Lower lobe of right lung (tissue), 2 donors: ENCODE data around the gene HTT. TPM values are rescaled to one million over a fixed set of nuclear protein-coding genes. Genes with fewer than 3 reads are reported as not detected.
"Not testable (repeated sequence)": the region's sequence is repeated elsewhere in the genome, so short reads cannot be mapped to it uniquely, and the experiment has no call there.

Source experiments
- ATAC-seq, 2 donors: fragments of 200-7000 bp; cut with Tn5 transposase; one replicate each; pipeline ENCODE4 v1.9.1; 2020 to 2022; ENCODE audit warnings: mild to moderate bottlenecking in 2 of 2, moderate library complexity in 2 of 2
- DNase-seq: peaks from one replicate; pipeline ENCODE4 v3.0.0-alpha.2; 2020
- H3K27ac ChIP-seq: fragments of 200-600 bp; one replicate; pipeline ENCODE4 v1.8.0; 2022
- H3K27me3 ChIP-seq: fragments of 200-600 bp; one replicate; pipeline ENCODE4 v1.8.0; 2022; ENCODE audit warnings: low read depth
- H3K36me3 ChIP-seq: fragments of 200-600 bp; one replicate; pipeline ENCODE4 v1.8.0; 2022; ENCODE audit warnings: mild to moderate bottlenecking
- H3K4me1 ChIP-seq: fragments of 200-600 bp; one replicate; pipeline ENCODE4 v1.8.0; 2022
- H3K4me3 ChIP-seq: fragments of 200-600 bp; one replicate; pipeline ENCODE4 v1.8.0; 2022; ENCODE audit warnings: mild to moderate bottlenecking
- H3K9me3 ChIP-seq: fragments of 200-600 bp; one replicate; pipeline ENCODE4 v1.8.0; 2022
- intact Hi-C: fragments of 100-400 bp; cut with DNase I; formaldehyde crosslinking; loops from one replicate; pipeline ENCODE4 v1.11.0; 2022
- total RNA-seq: library from RNA; stranded (reverse); fragmentation: NEBNext Ultra II Directional; extraction: Animal tissue kit (Norgen Biotek cat#: 25700); gene quantifications from one replicate; pipeline ENCODE4 v1.2.1, GENCODE V29; 2021
- TF ChIP-seq, protein P1 (sequence below): fragments of 200-600 bp; IDR thresholded peaks from one replicate; pipeline ENCODE4 v1.8.0; 2022; ENCODE audit warnings: antibody characterized with exemption, mild to moderate bottlenecking
- donor health status: DM: no; HTN: yes; CAD: no; lungs with severe emphysema.

HTT gene
- total RNA-seq, 1 donor from 2014 or later = 73.1 TPM

DNA sequence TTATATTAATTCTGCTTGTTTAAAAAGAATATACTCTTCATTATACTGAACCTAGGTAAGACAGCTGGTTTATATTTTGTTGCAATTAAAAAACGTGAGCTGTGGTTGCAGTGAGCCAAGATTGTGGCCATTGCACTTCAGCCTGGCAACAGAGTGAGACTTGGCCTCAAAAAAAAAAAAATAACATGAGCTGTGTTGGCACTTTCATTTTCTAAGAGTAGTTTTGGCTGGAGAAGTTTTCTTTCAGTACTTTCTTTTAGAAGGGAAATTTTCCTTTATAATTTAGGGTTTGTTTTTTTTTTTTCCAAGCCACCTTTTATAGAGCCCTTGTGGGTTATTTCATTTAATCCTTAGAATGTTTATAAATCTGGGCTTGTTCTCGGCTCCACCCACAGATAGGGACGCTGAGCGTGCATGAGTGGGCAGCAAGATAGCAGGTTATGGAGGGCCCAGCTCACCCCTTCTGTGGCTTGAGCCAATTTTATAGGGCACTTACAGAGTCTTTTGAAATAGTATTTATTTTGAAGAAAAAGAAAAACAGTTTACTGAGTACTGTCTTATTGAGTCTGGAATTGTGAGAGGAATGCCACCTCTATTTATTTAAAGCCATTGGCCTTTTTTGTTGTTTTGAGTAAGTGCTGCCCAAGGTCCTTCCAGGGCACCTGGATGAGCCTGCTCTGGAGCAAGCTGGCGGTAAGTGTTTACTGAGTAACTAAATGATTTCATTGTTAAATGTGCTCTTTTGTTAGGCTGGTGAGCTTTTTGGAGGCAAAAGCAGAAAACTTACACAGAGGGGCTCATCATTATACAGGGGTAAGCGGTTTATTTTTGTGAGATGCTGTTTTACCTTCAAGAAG, 60.9 kb downstream of the HTT start:
- Histone ChIP-seq H3K9me3 (no peaks in the 10 kb centered on the region), H3K4me1 (peaks cover 16% of the 10 kb centered on the region), H3K4me3 (no peak overlapping the region), H3K27me3 (no peaks in the 10 kb centered on the region), H3K36me3 (peaks cover 97% of the 10 kb centered on the region), H3K27ac (peak overlapping the region; percentile 32)
- intact Hi-C loops = no loop called here
- TF ChIP-seq, protein P1, sequence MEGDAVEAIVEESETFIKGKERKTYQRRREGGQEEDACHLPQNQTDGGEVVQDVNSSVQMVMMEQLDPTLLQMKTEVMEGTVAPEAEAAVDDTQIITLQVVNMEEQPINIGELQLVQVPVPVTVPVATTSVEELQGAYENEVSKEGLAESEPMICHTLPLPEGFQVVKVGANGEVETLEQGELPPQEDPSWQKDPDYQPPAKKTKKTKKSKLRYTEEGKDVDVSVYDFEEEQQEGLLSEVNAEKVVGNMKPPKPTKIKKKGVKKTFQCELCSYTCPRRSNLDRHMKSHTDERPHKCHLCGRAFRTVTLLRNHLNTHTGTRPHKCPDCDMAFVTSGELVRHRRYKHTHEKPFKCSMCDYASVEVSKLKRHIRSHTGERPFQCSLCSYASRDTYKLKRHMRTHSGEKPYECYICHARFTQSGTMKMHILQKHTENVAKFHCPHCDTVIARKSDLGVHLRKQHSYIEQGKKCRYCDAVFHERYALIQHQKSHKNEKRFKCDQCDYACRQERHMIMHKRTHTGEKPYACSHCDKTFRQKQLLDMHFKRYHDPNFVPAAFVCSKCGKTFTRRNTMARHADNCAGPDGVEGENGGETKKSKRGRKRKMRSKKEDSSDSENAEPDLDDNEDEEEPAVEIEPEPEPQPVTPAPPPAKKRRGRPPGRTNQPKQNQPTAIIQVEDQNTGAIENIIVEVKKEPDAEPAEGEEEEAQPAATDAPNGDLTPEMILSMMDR = no peak
- DNase-seq = no peak
- ATAC-seq = peak; percentile 19 to 77

DNA sequence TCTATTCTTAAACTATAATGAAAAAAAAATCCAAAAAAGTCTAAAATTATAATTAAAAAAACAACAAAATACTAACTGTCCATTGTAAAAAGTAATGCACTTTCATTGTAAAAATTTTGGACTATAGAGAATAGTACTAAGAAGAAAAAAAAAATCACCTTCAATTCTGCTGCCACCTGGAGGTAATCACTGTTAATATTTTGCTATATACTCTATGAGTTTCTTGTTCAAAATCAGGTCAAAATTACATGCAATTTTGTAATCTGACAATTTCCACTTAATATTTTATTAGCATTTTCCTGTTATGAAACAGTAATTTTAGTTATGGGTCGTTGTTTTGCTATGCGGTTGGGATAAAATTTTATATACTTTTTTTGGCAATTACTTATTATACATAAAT, 62.0 kb downstream of the HTT start:
- TF ChIP-seq, protein P1 = peak; percentile 37
- peaks cover 16% of the 10 kb centered on the region for H3K4me1 ChIP-seq
- H3K27ac ChIP-seq = no peak overlapping the region
- intact Hi-C loops = no loop called here
- DNase-seq (no peak), ATAC-seq (no peak)
- H3K9me3 ChIP-seq = no peaks in the 10 kb centered on the region
- peaks cover 97% of the 10 kb centered on the region for H3K36me3 ChIP-seq
- H3K27me3 ChIP-seq = no peaks in the 10 kb centered on the region
- H3K4me3 ChIP-seq = no peak overlapping the region

DNA sequence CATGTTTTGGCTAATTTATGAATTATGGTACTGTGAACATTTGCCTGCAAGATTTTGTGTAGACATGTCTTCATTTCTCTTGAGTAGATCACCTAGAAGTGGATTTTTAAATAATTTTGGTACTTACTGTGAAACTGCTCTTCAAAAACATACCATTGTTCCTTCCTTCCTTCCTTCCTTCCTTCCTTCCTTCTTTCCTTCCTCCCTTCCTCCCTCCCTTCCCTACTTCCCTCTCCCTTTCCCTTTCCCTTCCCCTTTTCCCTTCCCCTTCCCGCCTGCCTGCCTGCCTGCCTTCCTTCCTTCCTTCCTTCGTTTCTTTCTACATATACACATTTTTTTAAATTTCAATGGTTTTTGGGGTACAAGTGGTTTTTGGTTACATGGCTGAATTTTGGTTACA, 63.4 kb downstream of the HTT start:
- no peak overlapping the region for H3K27ac ChIP-seq
- H3K36me3 ChIP-seq = peaks cover 97% of the 10 kb centered on the region
- TF ChIP-seq, protein P1 = no peak
- intact Hi-C loops = no loop called here
- H3K4me1 ChIP-seq = peaks cover 16% of the 10 kb centered on the region
- DNase-seq (no peak), ATAC-seq (no peak)
- H3K4me3 ChIP-seq = no peak overlapping the region
- no peaks in the 10 kb centered on the region for H3K27me3 ChIP-seq
- H3K9me3 ChIP-seq = no peaks in the 10 kb centered on the region

DNA sequence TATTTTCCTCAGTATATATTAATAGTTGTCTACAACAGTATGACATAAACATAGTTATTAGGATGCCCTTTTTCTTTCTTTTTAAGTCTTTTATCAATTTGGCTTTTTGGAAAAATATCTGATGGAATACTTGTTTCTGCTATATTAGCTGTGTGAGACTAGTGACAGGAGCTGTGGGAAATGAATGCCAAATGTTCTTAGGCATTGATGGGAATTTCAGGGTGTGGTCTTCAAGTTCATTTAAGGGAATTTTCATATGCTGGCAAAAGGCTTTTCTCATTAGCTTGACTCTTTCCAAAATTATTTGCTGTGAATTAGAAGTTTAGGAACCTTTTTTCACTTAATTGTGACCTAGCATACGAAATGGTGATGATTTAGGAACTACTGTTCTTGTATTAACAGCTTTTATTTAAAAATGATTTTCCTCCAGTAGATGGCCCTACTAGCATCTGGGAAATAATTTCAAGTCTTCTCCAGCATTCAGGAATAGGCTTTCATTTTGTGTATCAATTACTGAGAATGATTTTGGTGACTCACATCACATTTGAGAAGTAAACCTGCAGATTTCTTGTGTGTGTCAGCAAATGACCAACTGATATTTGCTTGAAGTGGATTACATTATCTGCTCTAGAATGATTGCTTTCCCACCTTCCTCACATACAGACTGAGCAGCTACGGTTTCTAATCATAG, 70.9 kb downstream of the HTT start:
- H3K4me3 ChIP-seq = no peak overlapping the region
- intact Hi-C loops = no loop called here
- no peaks in the 10 kb centered on the region for H3K27me3 ChIP-seq
- TF ChIP-seq, protein P1 = no peak
- H3K36me3 ChIP-seq = peaks cover 99% of the 10 kb centered on the region
- H3K4me1 ChIP-seq = no peaks in the 10 kb centered on the region
- H3K9me3 ChIP-seq = no peaks in the 10 kb centered on the region
- no peak for ATAC-seq
- DNase-seq = no peak
- no peak overlapping the region for H3K27ac ChIP-seq

DNA sequence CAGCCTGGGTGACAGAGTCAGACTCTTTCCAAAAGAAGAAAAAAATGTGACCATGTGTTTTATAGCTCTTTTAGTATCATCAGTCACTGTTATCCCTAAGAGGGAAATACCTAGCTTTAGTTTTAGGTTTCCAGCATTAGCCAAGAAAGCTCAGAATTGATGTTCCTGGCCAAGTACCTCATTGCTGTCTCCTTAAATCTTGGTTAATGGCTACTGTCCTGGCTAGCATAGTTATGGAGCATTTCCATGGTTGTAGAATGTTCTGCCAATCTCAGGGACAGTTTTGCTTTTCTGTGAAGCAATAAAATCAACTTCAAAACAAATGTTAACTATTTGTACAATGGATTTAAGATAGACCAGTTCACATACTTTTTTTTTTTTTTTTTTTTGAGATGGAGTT, 74.4 kb downstream of the HTT start:
- ATAC-seq (no peak), DNase-seq (no peak)
- no peaks in the 10 kb centered on the region for H3K4me1 ChIP-seq
- H3K4me3 ChIP-seq = no peak overlapping the region
- no peaks in the 10 kb centered on the region for H3K9me3 ChIP-seq
- intact Hi-C loops = no loop called here
- H3K36me3 ChIP-seq = peaks cover 99% of the 10 kb centered on the region
- TF ChIP-seq, protein P1 = no peak
- H3K27me3 ChIP-seq = no peaks in the 10 kb centered on the region
- no peak overlapping the region for H3K27ac ChIP-seq

DNA sequence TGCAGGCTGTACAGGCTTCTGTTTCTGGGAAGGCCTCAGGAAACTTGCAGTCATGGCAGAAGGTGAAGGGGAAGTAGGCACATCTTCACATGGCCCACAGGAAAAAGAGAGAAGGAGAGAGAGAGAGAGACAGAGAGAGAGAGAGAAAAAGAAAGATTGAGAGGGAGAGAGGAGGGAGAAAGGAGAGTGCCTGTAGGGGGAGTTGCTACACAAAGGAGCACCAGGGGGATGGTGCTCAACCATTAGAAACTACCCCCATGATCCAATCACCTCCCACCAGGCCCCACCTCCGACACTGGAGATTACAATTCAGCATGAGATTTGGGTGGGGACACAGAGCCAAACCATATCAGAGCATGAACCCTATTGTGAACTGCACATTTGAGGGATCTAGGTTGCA, 76.8 kb downstream of the HTT start:
- DNase-seq, H3K4me3 ChIP-seq, H3K27ac ChIP-seq, H3K4me1 ChIP-seq, H3K9me3 ChIP-seq, ATAC-seq, H3K27me3 ChIP-seq, intact Hi-C loops: not testable (repeated sequence)
- H3K36me3 ChIP-seq = peaks cover 100% of the 10 kb centered on the region
